ENCODE results near the gene RAB11FIP3. TPM values are rescaled to one million over a fixed set of nuclear protein-coding genes. Genes with fewer than 3 reads are reported as not detected.

RAB11FIP3 gene
- total and polyA plus RNA-seq, 11 donors: 19.3 to 39.9 (median 31.9) TPM

DNA sequence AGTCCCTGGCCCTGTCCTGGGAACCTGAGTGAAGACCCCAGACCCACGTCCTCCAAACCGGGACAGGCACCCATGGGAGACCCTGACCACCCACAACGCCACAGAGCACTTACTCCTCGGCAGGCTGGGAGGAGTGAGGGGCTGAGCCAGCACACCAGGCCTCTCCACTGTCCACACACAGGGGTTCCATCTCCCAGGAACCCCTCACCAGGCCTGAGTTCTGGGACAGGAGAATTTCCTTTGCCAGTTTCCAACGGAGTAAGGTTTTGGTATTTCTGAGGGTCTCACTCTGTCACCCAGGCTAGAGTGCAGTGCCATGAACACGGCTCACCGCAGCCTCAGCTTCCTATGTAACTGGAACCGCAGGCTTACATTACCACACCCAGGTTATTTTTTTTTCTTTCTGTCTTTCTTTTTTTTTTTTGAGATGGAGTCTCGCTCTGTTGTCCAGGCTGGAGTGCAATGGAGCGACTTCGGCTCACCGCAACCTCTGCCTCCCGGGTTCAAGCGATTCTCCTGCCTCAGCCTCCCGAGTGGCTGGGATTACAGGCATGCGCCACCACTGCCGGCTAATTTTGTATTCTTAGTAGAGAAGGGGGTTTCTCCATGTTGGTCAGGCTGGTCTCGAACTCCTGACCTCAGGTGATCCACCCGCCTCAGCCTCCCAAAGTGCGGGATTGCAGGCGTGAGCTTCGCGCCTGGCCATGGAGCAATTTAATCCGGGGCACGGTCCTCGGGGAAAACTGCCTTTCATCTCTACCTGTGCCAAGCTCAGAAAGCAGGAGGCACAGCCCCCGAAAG is 45.3 kb upstream of the RAB11FIP3 start:
- Histone ChIP-seq H3K27me3 (no peaks in the 10 kb centered on the region), H3K4me1 (peaks cover 0 to 56% (median 29%) of the 10 kb centered on the region in 12 donors), H3K27ac (peak overlapping the region in 4 of 12 donors; percentile 10 to 82 (median 78)), H3K9me3 (no peaks in the 10 kb centered on the region), H3K4me3 (peak overlapping the region in 9 of 12 donors; percentile 69 to 100 (median 92)), H3K36me3 (peaks cover 0 to 26% (median 11%) of the 10 kb centered on the region in 9 donors)
- TF ChIP-seq, protein P1, sequence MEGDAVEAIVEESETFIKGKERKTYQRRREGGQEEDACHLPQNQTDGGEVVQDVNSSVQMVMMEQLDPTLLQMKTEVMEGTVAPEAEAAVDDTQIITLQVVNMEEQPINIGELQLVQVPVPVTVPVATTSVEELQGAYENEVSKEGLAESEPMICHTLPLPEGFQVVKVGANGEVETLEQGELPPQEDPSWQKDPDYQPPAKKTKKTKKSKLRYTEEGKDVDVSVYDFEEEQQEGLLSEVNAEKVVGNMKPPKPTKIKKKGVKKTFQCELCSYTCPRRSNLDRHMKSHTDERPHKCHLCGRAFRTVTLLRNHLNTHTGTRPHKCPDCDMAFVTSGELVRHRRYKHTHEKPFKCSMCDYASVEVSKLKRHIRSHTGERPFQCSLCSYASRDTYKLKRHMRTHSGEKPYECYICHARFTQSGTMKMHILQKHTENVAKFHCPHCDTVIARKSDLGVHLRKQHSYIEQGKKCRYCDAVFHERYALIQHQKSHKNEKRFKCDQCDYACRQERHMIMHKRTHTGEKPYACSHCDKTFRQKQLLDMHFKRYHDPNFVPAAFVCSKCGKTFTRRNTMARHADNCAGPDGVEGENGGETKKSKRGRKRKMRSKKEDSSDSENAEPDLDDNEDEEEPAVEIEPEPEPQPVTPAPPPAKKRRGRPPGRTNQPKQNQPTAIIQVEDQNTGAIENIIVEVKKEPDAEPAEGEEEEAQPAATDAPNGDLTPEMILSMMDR (IDR thresholded peaks at IDR 0.05): no peak
- no peak for TF ChIP-seq POLR2A (IDR thresholded peaks at IDR 0.05)
- DNase-seq (no peak), ATAC-seq (no peak)
- 82 to 86% (median 84%) methylated on average over 27 of the region's 27 CpGs for WGBS, 4 donors
- intact Hi-C loops (cut with DNase I): no loop called here

DNA sequence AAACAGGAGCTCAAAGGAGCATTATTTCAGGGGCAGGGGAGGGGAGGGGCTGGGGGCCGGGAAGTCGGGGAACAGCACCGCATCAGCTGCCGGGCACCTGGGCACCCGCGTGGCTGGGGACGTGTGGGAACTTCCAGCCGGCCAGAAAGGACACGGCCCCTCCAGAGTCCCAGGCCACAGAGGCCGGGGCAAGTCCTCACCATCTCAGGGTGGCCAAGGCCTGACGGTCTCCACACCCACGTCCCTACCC is 44.8 kb upstream of the RAB11FIP3 start:
- H3K36me3 ChIP-seq: peaks cover 0 to 21% (median 11%) of the 10 kb centered on the region in 9 donors
- H3K9me3 ChIP-seq: no peaks in the 10 kb centered on the region
- peak overlapping the region; percentile 69 to 100 (median 83) for H3K4me3 ChIP-seq
- DNase-seq (no peak), ATAC-seq (peak in 3 of 4 donors; percentile 19 to 37 (median 27))
- no peaks in the 10 kb centered on the region for H3K27me3 ChIP-seq
- no peak for TF ChIP-seq POLR2A (IDR thresholded peaks at IDR 0.05)
- TF ChIP-seq, protein P1 (IDR thresholded peaks at IDR 0.05): no peak
- H3K27ac ChIP-seq: peak overlapping the region in 9 of 12 donors; percentile 57 to 83 (median 74)
- intact Hi-C loops (cut with DNase I): no loop called here
- 5 to 9% (median 8%) methylated on average over 11 to 12 of the region's 12 CpGs; no CpG with 5 or more reads in 1 of the 4 donors for WGBS, 4 donors
- peaks cover 0 to 56% (median 29%) of the 10 kb centered on the region in 12 donors for H3K4me1 ChIP-seq

- Histone ChIP-seq H3K4me1 (peaks cover 0 to 56% (median 29%) of the 10 kb centered on the region in 12 donors), H3K27me3 (no peaks in the 10 kb centered on the region), H3K4me3 (peak overlapping the region; percentile 69 to 100 (median 83)), H3K9me3 (no peaks in the 10 kb centered on the region), H3K36me3 (peaks cover 0 to 15% (median 7%) of the 10 kb centered on the region in 9 donors), H3K27ac (peak overlapping the region in 11 of 12 donors; percentile 57 to 83 (median 70))
- WGBS, 4 donors: 1% methylated on average over 41 to 73 of the region's 73 CpGs; no CpG with 5 or more reads in 1 of the 4 donors
- intact Hi-C loops (cut with DNase I): no loop called here
- ATAC-seq (peak in 3 of 4 donors; percentile 36 to 43 (median 38)), DNase-seq (peak in 3 of 5 donors; percentile 25 to 76 (median 57))
- no peak for TF ChIP-seq POLR2A (IDR thresholded peaks at IDR 0.05)
- TF ChIP-seq, protein P1 (IDR thresholded peaks at IDR 0.05): no peak
Measured at GRCh38 chr16:381012-381788, 44.2 kb upstream of the RAB11FIP3 start.

All from heart left ventricle (tissue), 16 donors.